C4-2B (cell line): ENCODE measurements around the gene HOXA2.

ENCODE experiments used
- CTCF ChIP-seq: fragments of 450-650 bp; conservative IDR thresholded peaks from 2 replicates; pipeline ENCODE4 v1.5.1; 2017; ENCODE audit warnings: mild to moderate bottlenecking
- ZFX ChIP-seq: fragments of 450-650 bp; IDR thresholded peaks from 2 replicates; pipeline ENCODE4 v1.6.1; 2017

GRCh38 chr7:27130540-27131389, 28.3 kb upstream of the HOXA2 start, which contains the start of gene HOXA4:
- no peak for TF ChIP-seq CTCF
- TF ChIP-seq ZFX: peak; percentile 27; the same call in 1 of the 2 replicates
